OCI-LY1 (cell line): Measurements from ENCODE around the gene PAPPA.

Experiments used
- CTCF ChIP-seq: fragments of 200-600 bp; sonication (generic), shearing (Covaris generic); IDR thresholded peaks from 2 replicates; pipeline ENCODE4 v1.5.1; 2017; ENCODE audit warnings: mild to moderate bottlenecking, antibody characterized with exemption, low read length, moderate library complexity, mixed read lengths
- EZH2 ChIP-seq: fragments of 200-600 bp; sonication (generic), shearing (Covaris generic); IDR thresholded peaks from 2 replicates; pipeline ENCODE4 v1.8.0; 2017; ENCODE audit warnings: borderline replicate concordance, mixed run types, mild to moderate bottlenecking, antibody characterized with exemption, low read length, moderate library complexity, mixed read lengths

- TF ChIP-seq CTCF (no peak), EZH2 (no peak)
These were observed 20.8 kb downstream of the PAPPA start for GRCh38 chr9:116174347-116174746.
